ENCODE data around the gene FNIP2.

The FNIP2 gene

GRCh38 chr4:158903079-158903456 is 134.2 kb downstream of the FNIP2 start:
- Histone ChIP-seq H4K20me1 (ENCODE audit: insufficient read depth, low read length, poor library complexity, severe bottlenecking) (no peaks in the 10 kb centered on the region), H3K9me3 (ENCODE audit: insufficient read depth, low read depth, low read length) (no peaks in the 10 kb centered on the region), H3K9ac (ENCODE audit: low read depth, low read length, poor library complexity, severe bottlenecking) (no peak overlapping the region), H3F3A (ENCODE audit: low read depth) (no peaks in the 10 kb centered on the region), H3K79me2 (ENCODE audit: insufficient read depth, low read length) (no peaks in the 10 kb centered on the region), H3K4me1 (ENCODE audit: insufficient read depth, low read length, poor library complexity, severe bottlenecking) (peaks cover 5% of the 10 kb centered on the region), H3K9me2 (replicated peaks; ENCODE audit: low read depth, low read length) (no peaks in the 10 kb centered on the region), H3K36me3 (ENCODE audit: insufficient read depth, low read length) (peaks cover 34% of the 10 kb centered on the region; the same call in 1 of the 2 replicates), H3K4me2 (ENCODE audit: low read depth, low read length, poor library complexity, severe bottlenecking) (no peak overlapping the region), H3K4me3 (ENCODE audit: low read length, poor library complexity, severe bottlenecking) (no peak overlapping the region), H3K27me3 (ENCODE audit: insufficient read depth, low read length, poor library complexity, severe bottlenecking) (no peaks in the 10 kb centered on the region), H2AFZ (ENCODE audit: low read length) (no peak overlapping the region)
- TF ChIP-seq EZH2phosphoT487 (IDR thresholded peaks at IDR 0.05; ENCODE audit: borderline replicate concordance) (no peak), CTCF (conservative IDR thresholded peaks at IDR 0.05; ENCODE audit: low read length) (no peak)

GRCh38 chr4:158903472-158904043 is 134.7 kb downstream of the FNIP2 start:
- no peak for TF ChIP-seq CTCF (conservative IDR thresholded peaks at IDR 0.05; ENCODE audit: low read length)
- no peak for TF ChIP-seq EZH2phosphoT487 (IDR thresholded peaks at IDR 0.05; ENCODE audit: borderline replicate concordance)
- Histone ChIP-seq H3K9ac (ENCODE audit: low read depth, low read length, poor library complexity, severe bottlenecking) (no peak overlapping the region), H3K36me3 (ENCODE audit: insufficient read depth, low read length) (peaks cover 34% of the 10 kb centered on the region; the same call in 1 of the 2 replicates)

GRCh38 chr4:158904815-158905214 is 136.0 kb downstream of the FNIP2 start:
- TF ChIP-seq EZH2phosphoT487 (IDR thresholded peaks at IDR 0.05; ENCODE audit: borderline replicate concordance), result no peak
- no peak for TF ChIP-seq CTCF (conservative IDR thresholded peaks at IDR 0.05; ENCODE audit: low read length)
- Histone ChIP-seq H2AFZ (ENCODE audit: low read length) (no peak overlapping the region), H3K9me3 (ENCODE audit: insufficient read depth, low read depth, low read length) (no peaks in the 10 kb centered on the region), H4K20me1 (ENCODE audit: insufficient read depth, low read length, poor library complexity, severe bottlenecking) (no peaks in the 10 kb centered on the region), H3K79me2 (ENCODE audit: insufficient read depth, low read length) (no peaks in the 10 kb centered on the region), H3K9me2 (replicated peaks; ENCODE audit: low read depth, low read length) (no peaks in the 10 kb centered on the region), H3K27me3 (ENCODE audit: insufficient read depth, low read length, poor library complexity, severe bottlenecking) (no peaks in the 10 kb centered on the region), H3K9ac (ENCODE audit: low read depth, low read length, poor library complexity, severe bottlenecking) (no peak overlapping the region), H3K4me1 (ENCODE audit: insufficient read depth, low read length, poor library complexity, severe bottlenecking) (peaks cover 5% of the 10 kb centered on the region), H3F3A (ENCODE audit: low read depth) (no peaks in the 10 kb centered on the region), H3K4me2 (ENCODE audit: low read depth, low read length, poor library complexity, severe bottlenecking) (no peak overlapping the region), H3K4me3 (ENCODE audit: low read length, poor library complexity, severe bottlenecking) (no peak overlapping the region), H3K36me3 (ENCODE audit: insufficient read depth, low read length) (peaks cover 34% of the 10 kb centered on the region; the same call in 1 of the 2 replicates)

More at GRCh38 chr4:158903472-158904043, 134.7 kb downstream of the FNIP2 start:
- Histone ChIP-seq H3K27me3 (ENCODE audit: insufficient read depth, low read length, poor library complexity, severe bottlenecking) (no peaks in the 10 kb centered on the region), H3K79me2 (ENCODE audit: insufficient read depth, low read length) (no peaks in the 10 kb centered on the region), H3K4me1 (ENCODE audit: insufficient read depth, low read length, poor library complexity, severe bottlenecking) (peaks cover 5% of the 10 kb centered on the region), H3K9me3 (ENCODE audit: insufficient read depth, low read depth, low read length) (no peaks in the 10 kb centered on the region), H4K20me1 (ENCODE audit: insufficient read depth, low read length, poor library complexity, severe bottlenecking) (no peaks in the 10 kb centered on the region), H3K9me2 (replicated peaks; ENCODE audit: low read depth, low read length) (no peaks in the 10 kb centered on the region), H3K4me2 (ENCODE audit: low read depth, low read length, poor library complexity, severe bottlenecking) (no peak overlapping the region), H3K4me3 (ENCODE audit: low read length, poor library complexity, severe bottlenecking) (no peak overlapping the region), H2AFZ (ENCODE audit: low read length) (no peak overlapping the region), H3F3A (ENCODE audit: low read depth) (no peaks in the 10 kb centered on the region)
